MV-4-11 (cell line): Measurements from ENCODE around the gene PTPRN2.

Experiments used
- DNase-seq: peaks from one replicate; lab custom pipeline; 2025; lab: John Stamatoyannopoulos, UW

PTPRN2 gene

GRCh38 chr7:158400601-158401225 is 186.9 kb downstream of the PTPRN2 start:
- DNase-seq, result no peak

- no peak for DNase-seq
These were observed 187.9 kb downstream of the PTPRN2 start for GRCh38 chr7:158399762-158400161.

GRCh38 chr7:158398750-158399149 is 188.9 kb downstream of the PTPRN2 start:
- DNase-seq, result no peak

- DNase-seq, result no peak
These were observed 189.7 kb downstream of the PTPRN2 start for GRCh38 chr7:158397885-158398284.

- peak; percentile 29 for DNase-seq
These were observed 190.4 kb downstream of the PTPRN2 start for GRCh38 chr7:158396982-158397862.

- no peak for DNase-seq
These were observed 191.2 kb downstream of the PTPRN2 start for GRCh38 chr7:158396301-158396905.

GRCh38 chr7:158395780-158396278 is 191.8 kb downstream of the PTPRN2 start:
- no peak for DNase-seq

GRCh38 chr7:158395349-158395748 is 192.3 kb downstream of the PTPRN2 start:
- DNase-seq, result no peak

GRCh38 chr7:158394936-158395335 is 192.7 kb downstream of the PTPRN2 start:
- no peak for DNase-seq

GRCh38 chr7:158393926-158394625 is 193.5 kb downstream of the PTPRN2 start:
- DNase-seq, result no peak

GRCh38 chr7:158392251-158392650 is 195.4 kb downstream of the PTPRN2 start:
- no peak for DNase-seq

- DNase-seq, result no peak
These were observed 196.1 kb downstream of the PTPRN2 start for GRCh38 chr7:158391541-158391940.

- no peak for DNase-seq
These were observed 196.5 kb downstream of the PTPRN2 start for GRCh38 chr7:158391141-158391540.

- DNase-seq, result no peak
These were observed 197.2 kb downstream of the PTPRN2 start for GRCh38 chr7:158390460-158390859.

- no peak for DNase-seq
These were observed 197.9 kb downstream of the PTPRN2 start for GRCh38 chr7:158389514-158390425.

- no peak for DNase-seq
These were observed 198.7 kb downstream of the PTPRN2 start for GRCh38 chr7:158388928-158389327.

- DNase-seq, result no peak
These were observed 199.6 kb downstream of the PTPRN2 start for GRCh38 chr7:158388072-158388471.

- no peak for DNase-seq
These were observed 200.1 kb downstream of the PTPRN2 start for GRCh38 chr7:158387546-158387891.

- DNase-seq, result no peak
These were observed 200.6 kb downstream of the PTPRN2 start for GRCh38 chr7:158386866-158387545.

GRCh38 chr7:158386355-158386618 is 201.3 kb downstream of the PTPRN2 start:
- no peak for DNase-seq
